ENCODE results near the gene ASB2. TPM values are rescaled to one million over a fixed set of nuclear protein-coding genes. Genes with fewer than 3 reads are reported as not detected.

The ASB2 gene, protein sequence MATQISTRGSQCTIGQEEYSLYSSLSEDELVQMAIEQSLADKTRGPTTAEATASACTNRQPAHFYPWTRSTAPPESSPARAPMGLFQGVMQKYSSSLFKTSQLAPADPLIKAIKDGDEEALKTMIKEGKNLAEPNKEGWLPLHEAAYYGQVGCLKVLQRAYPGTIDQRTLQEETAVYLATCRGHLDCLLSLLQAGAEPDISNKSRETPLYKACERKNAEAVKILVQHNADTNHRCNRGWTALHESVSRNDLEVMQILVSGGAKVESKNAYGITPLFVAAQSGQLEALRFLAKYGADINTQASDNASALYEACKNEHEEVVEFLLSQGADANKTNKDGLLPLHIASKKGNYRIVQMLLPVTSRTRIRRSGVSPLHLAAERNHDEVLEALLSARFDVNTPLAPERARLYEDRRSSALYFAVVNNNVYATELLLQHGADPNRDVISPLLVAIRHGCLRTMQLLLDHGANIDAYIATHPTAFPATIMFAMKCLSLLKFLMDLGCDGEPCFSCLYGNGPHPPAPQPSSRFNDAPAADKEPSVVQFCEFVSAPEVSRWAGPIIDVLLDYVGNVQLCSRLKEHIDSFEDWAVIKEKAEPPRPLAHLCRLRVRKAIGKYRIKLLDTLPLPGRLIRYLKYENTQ
- total RNA-seq = 24.1 TPM

DNA sequence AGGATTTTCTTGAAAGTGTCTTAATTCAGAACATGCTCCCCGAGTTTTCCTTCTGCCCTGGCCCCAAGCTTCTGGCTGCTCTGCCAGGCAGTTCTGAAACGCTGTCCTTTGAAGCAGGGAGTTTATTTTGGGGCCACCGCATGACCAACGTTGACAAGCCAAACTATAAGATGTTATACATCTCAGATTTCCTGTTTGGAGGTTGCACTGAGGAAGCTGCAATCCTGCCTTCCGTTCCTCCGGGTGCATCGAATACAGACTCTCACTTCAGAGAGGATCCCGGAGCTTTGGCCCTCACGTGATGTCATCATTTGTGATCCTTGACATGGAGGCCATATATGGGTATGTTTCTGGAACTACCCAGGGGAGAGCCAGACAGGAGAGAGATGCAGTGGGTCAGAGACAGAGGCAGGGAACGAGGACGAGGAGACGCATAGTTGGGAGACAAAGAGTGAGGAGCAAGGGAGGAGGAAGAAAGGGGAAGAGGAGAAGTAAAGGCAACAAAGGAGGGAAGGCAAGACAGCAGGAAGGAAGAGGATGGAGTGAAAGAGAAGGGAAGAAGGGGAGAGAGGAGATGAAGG is at the start of gene ASB2:
TSS of gene ASB2 (minus strand) at position 94 of the 581 bp plus-strand sequence. CDS start 12,031 bp downstream, outside the sequence.
- Histone ChIP-seq H3K4me1 (peaks cover 8% of the 10 kb centered on the region), H3K36me3 (no peaks in the 10 kb centered on the region), H3K4me3 (peak within 1 kb of the TSS; percentile 26 to 36), H3K27me3 (no peaks in the 10 kb centered on the region), H3K9me3 (no peaks in the 10 kb centered on the region), H3K27ac (peak within 1 kb of the TSS; percentile 69)
- intact Hi-C loops (cut with DNase I) = no loop called here
- no peak for TF ChIP-seq POLR2A (IDR thresholded peaks at IDR 0.05)
- TF ChIP-seq, protein P1, sequence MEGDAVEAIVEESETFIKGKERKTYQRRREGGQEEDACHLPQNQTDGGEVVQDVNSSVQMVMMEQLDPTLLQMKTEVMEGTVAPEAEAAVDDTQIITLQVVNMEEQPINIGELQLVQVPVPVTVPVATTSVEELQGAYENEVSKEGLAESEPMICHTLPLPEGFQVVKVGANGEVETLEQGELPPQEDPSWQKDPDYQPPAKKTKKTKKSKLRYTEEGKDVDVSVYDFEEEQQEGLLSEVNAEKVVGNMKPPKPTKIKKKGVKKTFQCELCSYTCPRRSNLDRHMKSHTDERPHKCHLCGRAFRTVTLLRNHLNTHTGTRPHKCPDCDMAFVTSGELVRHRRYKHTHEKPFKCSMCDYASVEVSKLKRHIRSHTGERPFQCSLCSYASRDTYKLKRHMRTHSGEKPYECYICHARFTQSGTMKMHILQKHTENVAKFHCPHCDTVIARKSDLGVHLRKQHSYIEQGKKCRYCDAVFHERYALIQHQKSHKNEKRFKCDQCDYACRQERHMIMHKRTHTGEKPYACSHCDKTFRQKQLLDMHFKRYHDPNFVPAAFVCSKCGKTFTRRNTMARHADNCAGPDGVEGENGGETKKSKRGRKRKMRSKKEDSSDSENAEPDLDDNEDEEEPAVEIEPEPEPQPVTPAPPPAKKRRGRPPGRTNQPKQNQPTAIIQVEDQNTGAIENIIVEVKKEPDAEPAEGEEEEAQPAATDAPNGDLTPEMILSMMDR (IDR thresholded peaks at IDR 0.05) = no peak
- TF ChIP-seq POLR2AphosphoS5 (IDR thresholded peaks at IDR 0.05; ENCODE audit: insufficient read depth in 1 of 2, low read depth in 1 of 2) = peak in 1 of 2 donors; percentile 51
- DNase-seq (ENCODE audit: extremely low spot score in 2 of 2) = no peak

DNA sequence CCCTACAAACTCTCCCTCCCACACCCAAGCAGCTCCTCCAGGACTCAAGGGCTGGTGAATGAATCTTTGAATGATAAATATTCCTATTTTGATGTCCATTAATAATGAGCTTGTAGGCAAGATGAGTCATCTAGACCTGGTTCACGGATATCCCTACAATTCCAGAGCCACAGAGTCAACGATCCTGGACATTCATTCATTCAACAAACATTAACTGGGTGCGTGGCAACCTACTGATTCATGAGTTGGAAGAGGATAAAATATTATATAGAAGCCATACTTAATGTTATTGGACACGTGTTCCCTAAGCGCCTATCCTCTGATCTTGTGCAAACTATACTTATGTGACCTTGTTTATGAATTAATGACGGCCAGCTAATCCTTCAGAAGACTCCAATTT is 49.4 kb upstream of the ASB2 start:
- H3K4me3 ChIP-seq = peak overlapping the region; percentile 53 to 65
- H3K27me3 ChIP-seq = no peaks in the 10 kb centered on the region
- H3K36me3 ChIP-seq = no peaks in the 10 kb centered on the region
- no peak overlapping the region for H3K27ac ChIP-seq
- no peak for DNase-seq (ENCODE audit: extremely low spot score in 2 of 2)
- intact Hi-C loops (cut with DNase I) = no loop called here
- no peaks in the 10 kb centered on the region for H3K9me3 ChIP-seq
- no peak for TF ChIP-seq POLR2AphosphoS5 (IDR thresholded peaks at IDR 0.05; ENCODE audit: insufficient read depth in 1 of 2, low read depth in 1 of 2)
- no peak for TF ChIP-seq POLR2A (IDR thresholded peaks at IDR 0.05)
- TF ChIP-seq, protein P1 (IDR thresholded peaks at IDR 0.05) = no peak
- peaks cover 11% of the 10 kb centered on the region for H3K4me1 ChIP-seq

DNA sequence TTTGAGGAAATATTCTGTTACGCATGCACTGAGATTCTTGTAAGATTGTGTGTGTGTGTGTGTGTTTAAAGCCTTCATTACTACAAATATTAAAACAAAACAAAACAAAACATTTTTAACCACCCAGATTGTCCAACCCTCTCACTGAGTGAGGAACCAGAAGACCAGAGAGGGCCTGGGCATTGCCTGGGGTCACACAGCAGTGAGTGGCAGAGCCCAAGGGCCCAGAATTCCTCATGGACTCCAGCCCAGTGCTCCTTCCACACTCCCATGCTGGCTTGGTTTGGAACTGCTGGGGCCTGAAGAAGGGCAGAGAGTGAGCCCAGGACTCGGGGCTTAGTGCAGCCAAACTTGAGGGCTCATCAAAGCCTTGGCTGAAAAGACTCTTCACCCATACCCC is 48.2 kb upstream of the ASB2 start:
- intact Hi-C loops (cut with DNase I) = no loop called here
- H3K27ac ChIP-seq = no peak overlapping the region

DNA sequence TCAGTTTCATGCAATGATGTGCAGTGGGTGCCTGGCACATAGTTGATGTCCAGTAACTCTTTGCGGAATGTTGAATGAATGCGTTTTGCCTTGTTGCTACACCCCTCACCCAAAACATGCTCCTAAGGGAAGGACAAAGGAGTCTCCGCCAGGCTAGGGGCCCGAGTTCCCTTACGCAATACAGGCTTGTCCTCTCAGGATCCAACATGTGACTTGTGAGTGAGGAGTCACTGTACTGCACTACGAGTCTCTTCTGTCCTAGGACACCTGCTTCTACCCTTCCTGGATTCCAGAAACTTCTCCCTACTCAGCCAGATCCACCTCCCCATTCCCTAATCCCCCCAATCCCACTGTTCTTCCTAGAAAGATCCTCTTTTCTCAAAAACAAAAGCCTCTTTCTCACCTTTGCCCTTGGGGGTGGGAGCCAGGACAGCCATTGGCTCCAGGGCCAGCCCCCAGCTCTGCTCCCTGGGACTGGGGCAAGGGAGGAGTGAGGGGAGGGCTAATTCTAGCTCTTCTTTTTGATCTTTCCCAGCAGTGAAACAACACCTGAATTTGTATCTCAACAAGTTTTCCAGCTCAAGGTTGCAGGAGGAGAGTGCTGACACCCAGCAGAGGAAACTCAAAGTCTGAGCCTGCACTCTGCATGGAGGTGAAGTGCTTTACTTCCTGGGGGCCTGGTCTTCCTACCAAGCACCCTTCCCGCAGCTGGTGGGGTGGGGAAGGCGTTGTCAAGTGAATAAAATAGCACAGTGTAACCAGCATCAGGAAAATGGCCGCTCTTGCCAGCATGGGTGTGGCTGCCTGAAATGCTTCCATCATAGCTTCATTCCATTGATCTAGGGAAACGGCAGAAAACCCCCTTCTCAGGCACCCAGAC is 46.4 kb upstream of the ASB2 start:
- intact Hi-C loops (cut with DNase I) = no loop called here
- no peak overlapping the region for H3K27ac ChIP-seq
- H3K9me3 ChIP-seq = no peaks in the 10 kb centered on the region
- TF ChIP-seq POLR2A (IDR thresholded peaks at IDR 0.05) (no peak), POLR2AphosphoS5 (IDR thresholded peaks at IDR 0.05; ENCODE audit: insufficient read depth in 1 of 2, low read depth in 1 of 2) (no peak)
- TF ChIP-seq, protein P1 (IDR thresholded peaks at IDR 0.05) = no peak
- no peak overlapping the region for H3K4me3 ChIP-seq
- no peaks in the 10 kb centered on the region for H3K27me3 ChIP-seq
- DNase-seq (ENCODE audit: extremely low spot score in 2 of 2) = no peak
- H3K36me3 ChIP-seq = no peaks in the 10 kb centered on the region
- H3K4me1 ChIP-seq = peaks cover 11% of the 10 kb centered on the region

More for the DNA sequence above, 48.2 kb upstream of the ASB2 start:
- no peaks in the 10 kb centered on the region for H3K9me3 ChIP-seq
- no peaks in the 10 kb centered on the region for H3K36me3 ChIP-seq
- no peak for TF ChIP-seq POLR2A (IDR thresholded peaks at IDR 0.05)
- TF ChIP-seq, protein P1 (IDR thresholded peaks at IDR 0.05) = no peak
- TF ChIP-seq POLR2AphosphoS5 (IDR thresholded peaks at IDR 0.05; ENCODE audit: insufficient read depth in 1 of 2, low read depth in 1 of 2) = no peak
- peaks cover 11% of the 10 kb centered on the region for H3K4me1 ChIP-seq
- no peaks in the 10 kb centered on the region for H3K27me3 ChIP-seq
- no peak overlapping the region for H3K4me3 ChIP-seq
- DNase-seq (ENCODE audit: extremely low spot score in 2 of 2) = no peak
